ENCODE results near the gene JUP. TPM values are rescaled to one million over a fixed set of nuclear protein-coding genes. Genes with fewer than 3 reads are reported as not detected.

Gene JUP
- total RNA-seq, 4 donors from 2014 or later: 709 to 2,355 (median 1,148) TPM

- H3K4me3 ChIP-seq: peak within 1 kb of the TSS; percentile 50 to 85 (median 61)
- peaks cover 0 to 25% (median 0%) of the 10 kb centered on the region in 4 donors for H3K27me3 ChIP-seq
- no peak for DNase-seq
- peak within 1 kb of the TSS; percentile 57 to 78 (median 69) for H3K27ac ChIP-seq
- peaks cover 22 to 54% (median 33%) of the 10 kb centered on the region in 3 donors for H3K4me1 ChIP-seq
- TF ChIP-seq POLR2A (IDR thresholded peaks at IDR 0.05): peak in 1 of 4 donors; percentile 10
- TF ChIP-seq CTCF (IDR thresholded peaks at IDR 0.05): no peak
- intact Hi-C loops (cut with DNase I): no loop called here
- H3K9me3 ChIP-seq: no peaks in the 10 kb centered on the region
- WGBS, 2 donors: 0 to 2% methylated on average over 17 to 18 of the region's 35 CpGs
- no peaks in the 10 kb centered on the region for H3K36me3 ChIP-seq
Observed at GRCh38 chr17:41812381-41813151, 26.1 kb upstream of the JUP start, which contains the start of gene FKBP10. TSS of gene FKBP10 (plus strand) at chr17:41813004. CDS start at chr17:41813035, 31 bp downstream.

GRCh38 chr17:41811549-41812380 lies 25.3 kb upstream of the JUP start, which contains the start of gene P3H4:
TSS of gene P3H4 (minus strand) at chr17:41811949. CDS start at chr17:41811915, 34 bp downstream.
- peaks cover 0 to 25% (median 0%) of the 10 kb centered on the region in 4 donors for H3K27me3 ChIP-seq
- H3K9me3 ChIP-seq: no peaks in the 10 kb centered on the region
- peaks cover 22 to 54% (median 33%) of the 10 kb centered on the region in 3 donors for H3K4me1 ChIP-seq
- intact Hi-C loops (cut with DNase I): no loop called here
- 0 to 1% methylated on average over 5 to 10 of the region's 96 CpGs for WGBS, 2 donors
- H3K36me3 ChIP-seq: no peaks in the 10 kb centered on the region
- TF ChIP-seq CTCF (IDR thresholded peaks at IDR 0.05) (peak; percentile 64 to 92 (median 80)), POLR2A (IDR thresholded peaks at IDR 0.05) (peak in 2 of 4 donors; percentile 19 to 22)
- H3K27ac ChIP-seq: peak within 1 kb of the TSS; percentile 57 to 78 (median 69)
- H3K4me3 ChIP-seq: peak within 1 kb of the TSS; percentile 50 to 85 (median 61)
- no peak for DNase-seq

- H3K4me3 ChIP-seq: peak overlapping the region; percentile 50 to 85 (median 61)
- WGBS, 2 donors: 41 to 64% methylated on average over 6 to 9 of the region's 58 CpGs
- H3K4me1 ChIP-seq: peaks cover 22 to 54% (median 33%) of the 10 kb centered on the region in 3 donors
- H3K9me3 ChIP-seq: no peaks in the 10 kb centered on the region
- H3K36me3 ChIP-seq: no peaks in the 10 kb centered on the region
- H3K27me3 ChIP-seq: peaks cover 0 to 25% (median 0%) of the 10 kb centered on the region in 4 donors
- H3K27ac ChIP-seq: peak overlapping the region; percentile 57 to 78 (median 69)
- intact Hi-C loops (cut with DNase I): no loop called here
- TF ChIP-seq CTCF (IDR thresholded peaks at IDR 0.05) (no peak), POLR2A (IDR thresholded peaks at IDR 0.05) (no peak)
- no peak for DNase-seq
Observed at GRCh38 chr17:41810659-41811548, 24.4 kb upstream of the JUP start.

- DNase-seq: no peak
- H3K4me3 ChIP-seq: no peak overlapping the region
- no peaks in the 10 kb centered on the region for H3K36me3 ChIP-seq
- H3K27ac ChIP-seq: no peak overlapping the region
- no peak for TF ChIP-seq CTCF (IDR thresholded peaks at IDR 0.05)
- TF ChIP-seq POLR2A (IDR thresholded peaks at IDR 0.05): no peak
- 70 to 79% methylated on average over 4 to 5 of the region's 8 CpGs for WGBS, 2 donors
- no peaks in the 10 kb centered on the region for H3K9me3 ChIP-seq
- peaks cover 0 to 6% (median 0%) of the 10 kb centered on the region in 4 donors for H3K27me3 ChIP-seq
- intact Hi-C loops (cut with DNase I): no loop called here
- peaks cover 15 to 37% (median 21%) of the 10 kb centered on the region in 3 donors for H3K4me1 ChIP-seq
Observed at GRCh38 chr17:41806685-41807445, 20.4 kb upstream of the JUP start.

Measured in esophagus squamous epithelium (tissue), 5 donors.